DMS79 (cell line): Measurements from ENCODE around the gene CNOT11.
"Not testable (repeated sequence)": the region's sequence is repeated elsewhere in the genome, so short reads cannot be mapped to it uniquely, and the experiment has no call there.

ENCODE experiments used
- DNase-seq: peaks from one replicate; lab custom pipeline; 2025; lab: John Stamatoyannopoulos, UW

Gene CNOT11

DNA sequence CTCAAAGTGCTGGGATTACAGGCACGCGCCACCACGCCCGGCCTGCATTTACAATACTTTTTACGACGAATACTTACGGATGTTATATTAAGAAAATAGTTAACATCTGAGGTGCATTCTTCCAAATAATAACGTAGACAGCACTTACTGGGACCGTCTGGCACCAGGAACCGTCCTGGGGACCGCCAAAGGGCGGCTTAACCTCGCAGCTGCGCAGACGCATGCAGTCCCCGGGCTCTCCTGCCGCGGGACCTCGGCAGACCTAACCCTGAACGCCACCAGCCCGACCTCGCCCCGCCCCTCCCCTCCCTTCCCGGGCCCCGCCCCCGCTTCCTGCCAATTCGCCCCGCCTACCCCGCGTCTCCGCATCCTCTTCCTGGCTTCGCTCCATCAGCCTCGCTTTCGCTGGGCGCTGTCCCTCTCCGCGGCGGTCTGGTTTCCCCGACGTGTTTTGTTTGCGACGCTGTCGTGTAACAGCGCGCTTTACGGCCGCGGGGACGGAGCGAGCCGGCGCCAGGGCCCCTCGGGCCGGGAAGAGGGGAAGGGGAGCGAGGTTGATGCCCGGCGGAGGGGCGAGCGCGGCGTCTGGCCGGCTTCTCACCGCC is at the start of gene CNOT11:
CNOT11 (plus strand) TSS at position 479 of the 605 bp plus-strand sequence; CDS start at position 558, 79 bp downstream.
- peak; percentile 93 for DNase-seq

DNA sequence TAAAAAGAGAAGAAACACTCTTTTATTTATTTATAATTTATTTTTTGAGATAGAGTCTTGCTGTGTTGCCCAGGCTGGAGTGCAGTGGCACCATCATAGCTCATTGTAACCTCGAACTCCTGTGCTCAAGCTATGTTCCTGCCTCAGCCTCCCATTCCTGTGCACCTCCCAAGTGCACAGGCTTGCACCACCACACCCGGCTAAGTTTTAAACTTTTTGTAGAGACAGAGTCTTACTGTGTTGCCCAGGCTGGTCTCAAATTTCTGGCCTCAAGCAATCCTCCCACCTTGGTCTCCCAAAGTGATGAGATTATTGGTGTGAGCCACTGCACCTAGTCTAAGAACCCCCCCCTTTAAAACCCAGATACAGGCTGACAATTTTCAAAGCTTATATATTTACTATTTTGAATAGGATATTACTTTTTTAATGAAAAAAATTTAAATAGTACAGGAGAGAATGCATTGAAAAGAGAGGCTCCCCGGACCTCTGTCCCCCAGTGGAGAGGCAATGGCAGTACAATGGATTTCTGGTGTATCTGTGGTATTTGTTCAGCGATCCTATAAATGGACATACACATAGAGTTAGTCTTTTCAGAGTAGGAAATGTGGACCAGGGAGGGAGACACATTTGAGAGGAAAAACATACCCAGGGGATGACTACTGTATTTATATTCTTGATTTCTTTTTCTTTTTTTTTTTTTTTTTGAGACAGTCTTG is 48.1 kb upstream of the CNOT11 start:
- DNase-seq, result no peak

DNA sequence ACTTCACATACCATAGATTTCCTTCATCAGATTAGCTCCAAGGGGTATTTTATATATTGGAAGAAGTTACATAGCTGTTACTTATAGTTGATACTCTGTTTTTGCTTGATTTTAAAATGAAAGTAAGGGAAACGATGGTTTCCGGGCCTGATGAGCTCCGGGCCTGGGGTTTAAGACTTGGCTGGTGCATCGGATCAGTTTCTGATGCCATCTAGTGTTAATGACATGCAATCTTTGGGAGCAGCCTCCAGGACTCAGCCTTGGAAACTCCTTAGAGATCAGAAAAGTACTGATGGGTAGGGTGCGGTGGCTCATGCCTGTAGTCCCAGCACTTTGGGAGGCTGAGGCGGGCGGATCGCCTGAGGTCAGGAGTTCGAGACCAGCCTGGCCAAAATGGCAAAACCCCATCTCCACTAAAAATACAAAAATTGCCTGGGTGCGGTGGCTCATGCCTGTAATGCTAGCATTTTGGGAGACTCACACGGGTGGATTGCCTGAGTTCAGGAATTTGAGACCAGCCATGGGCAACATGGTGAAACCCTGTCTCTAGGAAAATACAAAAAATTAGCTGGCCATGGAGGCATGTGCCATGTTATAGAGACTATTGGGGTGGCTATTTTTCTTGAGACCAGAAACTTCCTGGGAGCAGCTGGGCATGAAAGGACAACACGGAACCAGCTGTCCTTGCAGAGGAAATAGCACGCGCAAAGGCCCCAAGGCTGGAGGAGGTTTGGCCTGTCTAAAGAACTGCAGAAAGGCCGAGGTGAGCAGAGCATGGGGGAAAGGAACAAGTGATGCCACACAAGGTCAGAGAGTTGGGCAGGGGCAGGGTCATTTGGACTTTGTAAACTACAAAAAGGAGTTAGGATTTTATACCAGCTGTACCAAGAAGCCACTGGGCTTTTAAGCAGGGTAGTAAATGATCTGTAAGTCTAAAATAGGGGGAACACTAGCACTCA is 46.9 kb upstream of the CNOT11 start:
- DNase-seq, result peak; percentile 60

DNA sequence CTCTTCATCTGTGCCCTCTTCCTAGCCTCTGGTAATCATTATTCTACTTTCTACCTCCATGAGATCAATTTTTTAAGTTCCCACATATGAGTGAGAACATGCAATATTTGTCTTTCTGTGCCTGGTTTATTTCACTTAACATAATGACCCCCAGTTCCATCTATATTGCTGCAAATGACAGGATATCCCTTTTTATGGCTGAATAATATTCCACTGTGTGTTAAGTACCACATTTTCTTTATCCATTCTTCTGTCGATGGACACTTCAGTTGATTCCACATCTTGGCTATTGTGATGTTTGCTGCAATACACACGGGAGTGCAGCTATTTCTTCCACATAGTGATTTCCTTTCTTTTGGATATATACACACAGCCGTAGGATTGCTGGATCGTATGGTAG is 43.9 kb upstream of the CNOT11 start:
- DNase-seq, result no peak

DNA sequence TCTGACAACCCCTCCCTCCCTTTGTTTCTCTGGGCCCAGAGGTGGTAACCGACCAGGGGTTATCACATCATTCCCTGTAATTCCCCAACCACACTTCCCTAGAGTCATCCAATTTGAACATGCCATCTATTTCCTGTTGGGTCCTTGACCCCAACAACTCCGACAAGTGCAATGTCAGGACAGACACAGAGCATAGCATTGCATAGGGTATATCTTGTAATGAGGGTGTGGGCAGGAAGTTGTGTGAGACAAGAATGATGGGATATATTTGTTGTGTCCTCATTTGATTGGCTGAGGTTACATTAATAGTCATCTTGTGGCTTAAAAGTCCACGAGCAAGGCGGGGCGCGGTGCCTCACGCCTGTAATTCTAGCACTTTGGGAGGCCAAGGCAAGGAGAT is 33.4 kb upstream of the CNOT11 start:
- DNase-seq, result no peak

DNA sequence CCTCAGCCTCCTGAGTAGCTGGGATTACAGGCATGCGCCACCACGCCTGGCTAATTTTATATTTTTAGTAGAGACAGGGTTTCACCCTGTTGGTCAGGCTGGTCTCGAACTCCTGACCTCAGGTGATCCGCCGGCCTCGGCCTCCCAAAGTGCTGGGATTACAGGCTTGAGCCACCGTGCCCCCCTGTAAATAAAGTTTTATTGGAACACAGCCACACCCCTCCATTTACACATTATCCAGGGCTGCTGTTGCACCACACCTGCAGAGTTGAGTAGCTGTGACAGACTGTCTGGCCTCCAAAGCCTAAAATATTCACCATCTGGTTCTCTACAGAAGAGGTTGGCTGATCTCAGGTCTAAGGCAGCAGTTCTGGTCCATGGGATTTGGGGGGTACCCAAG is 32.6 kb upstream of the CNOT11 start:
- not testable (repeated sequence) for DNase-seq

DNA sequence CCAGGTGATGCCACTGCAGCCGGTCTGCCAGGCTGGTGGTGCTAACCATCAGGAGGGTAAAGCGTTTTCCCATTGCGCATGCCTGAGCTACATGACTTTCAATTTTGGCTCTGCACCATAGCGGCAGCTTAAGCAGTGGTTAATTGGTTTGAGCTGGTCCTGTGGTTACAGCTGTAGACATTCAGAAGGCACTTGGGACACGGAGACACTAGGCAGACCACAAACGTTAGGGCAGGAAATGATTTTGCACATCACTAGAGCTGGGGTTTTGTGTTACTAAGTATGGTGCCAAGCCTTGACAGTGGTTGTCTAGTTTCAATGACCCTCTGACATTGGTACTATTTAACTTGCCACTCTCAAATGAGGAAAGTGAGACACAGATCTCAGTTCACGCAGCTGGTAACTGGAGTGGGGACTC is 28.9 kb upstream of the CNOT11 start:
- peak; percentile 66 for DNase-seq

DNA sequence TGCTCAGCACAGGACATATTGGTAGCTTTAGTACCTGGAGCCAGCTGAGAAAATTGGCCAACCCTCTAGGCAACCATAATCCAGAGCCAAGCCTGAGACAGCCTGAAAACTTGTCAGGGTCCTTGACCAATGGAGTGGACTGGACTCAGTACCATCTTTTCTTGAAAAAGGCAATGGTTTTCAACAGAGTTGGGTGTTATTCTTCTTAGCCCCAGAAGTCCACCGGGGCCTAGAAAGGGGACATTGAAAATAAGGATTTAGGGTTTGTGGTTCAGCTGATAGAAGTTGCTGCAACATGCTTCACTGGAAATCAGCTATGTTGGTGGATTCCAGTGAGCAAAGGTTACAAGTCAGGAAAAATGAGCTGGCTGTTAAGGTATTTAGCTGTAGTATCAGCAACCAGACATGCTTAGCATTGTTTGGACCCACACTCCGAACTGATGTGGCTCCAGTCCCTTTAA is 22.1 kb upstream of the CNOT11 start:
- no peak for DNase-seq

DNA sequence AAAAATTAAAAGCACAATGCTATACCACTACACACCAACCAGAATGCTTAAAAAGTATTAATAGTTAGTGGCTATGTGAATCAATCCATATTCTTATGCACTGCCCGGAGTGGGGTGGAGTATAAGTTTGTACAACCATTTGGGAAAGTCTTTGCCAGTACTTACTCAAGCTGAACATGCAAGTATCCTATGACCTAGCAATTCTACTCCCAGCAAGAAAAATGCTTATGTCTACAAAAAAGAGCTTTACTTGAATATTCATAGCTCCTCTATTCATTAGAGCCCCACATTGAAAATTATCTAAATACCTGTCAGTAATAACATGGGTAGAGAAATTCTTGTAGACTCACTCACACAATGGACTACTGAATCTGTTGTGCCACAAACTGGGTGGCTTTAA is 21.4 kb upstream of the CNOT11 start:
- no peak for DNase-seq

DNA sequence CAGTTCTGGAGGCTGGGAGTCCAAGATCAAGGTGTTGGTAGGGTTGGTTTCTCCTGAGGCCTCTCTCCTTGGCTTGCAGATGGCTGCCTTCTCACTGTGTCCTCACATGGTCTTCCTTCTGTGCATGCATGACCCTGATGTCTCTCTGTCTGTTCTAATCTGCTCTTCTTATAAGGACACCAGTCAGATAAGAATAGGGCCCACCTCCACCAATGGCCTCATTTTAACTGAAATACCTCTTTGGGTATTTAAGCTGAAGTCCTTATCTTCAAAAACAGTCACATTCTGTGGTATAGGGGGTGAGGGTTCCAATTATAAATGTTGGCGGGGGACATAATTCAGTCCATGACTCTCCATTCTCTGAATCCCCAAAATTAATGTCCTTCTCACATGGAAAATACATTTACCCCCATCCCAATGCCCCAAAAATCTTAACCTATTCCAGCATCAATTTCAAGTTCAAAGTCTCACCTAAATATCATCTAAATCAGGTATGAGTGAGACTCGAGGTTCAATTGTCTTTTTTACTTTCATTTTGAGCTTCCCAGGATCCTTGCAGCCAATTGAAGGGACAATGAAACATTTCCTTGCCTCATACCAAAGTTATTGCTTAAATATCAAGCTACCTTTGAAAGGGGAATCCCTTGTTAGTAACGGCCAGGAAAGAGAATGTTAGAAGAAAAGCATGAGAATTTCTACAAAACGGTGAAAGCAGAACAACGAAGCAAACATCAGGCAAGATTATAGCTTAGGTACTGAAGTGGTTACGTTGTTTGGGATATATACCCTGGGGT is 20.6 kb upstream of the CNOT11 start:
- DNase-seq, result no peak

DNA sequence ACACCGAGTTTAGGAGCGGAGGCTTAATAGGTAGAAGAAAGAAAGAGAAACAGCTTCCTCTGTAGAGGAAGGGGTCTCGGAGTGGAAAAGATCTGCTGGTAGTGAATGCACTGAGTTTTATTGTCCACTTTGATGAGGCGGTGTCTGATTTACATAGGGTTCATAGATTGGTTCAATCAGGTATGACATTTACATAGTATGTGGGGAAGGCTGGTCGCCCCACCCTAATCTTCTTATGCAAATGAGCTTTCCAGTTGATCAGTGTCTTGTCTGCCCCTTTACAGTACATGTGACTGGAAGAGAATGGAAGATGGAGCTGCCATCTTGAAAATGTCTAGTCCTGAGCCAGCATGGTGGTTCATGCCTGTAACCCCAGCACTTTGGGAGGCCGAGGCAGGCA is 19.9 kb upstream of the CNOT11 start:
- DNase-seq, result no peak

DNA sequence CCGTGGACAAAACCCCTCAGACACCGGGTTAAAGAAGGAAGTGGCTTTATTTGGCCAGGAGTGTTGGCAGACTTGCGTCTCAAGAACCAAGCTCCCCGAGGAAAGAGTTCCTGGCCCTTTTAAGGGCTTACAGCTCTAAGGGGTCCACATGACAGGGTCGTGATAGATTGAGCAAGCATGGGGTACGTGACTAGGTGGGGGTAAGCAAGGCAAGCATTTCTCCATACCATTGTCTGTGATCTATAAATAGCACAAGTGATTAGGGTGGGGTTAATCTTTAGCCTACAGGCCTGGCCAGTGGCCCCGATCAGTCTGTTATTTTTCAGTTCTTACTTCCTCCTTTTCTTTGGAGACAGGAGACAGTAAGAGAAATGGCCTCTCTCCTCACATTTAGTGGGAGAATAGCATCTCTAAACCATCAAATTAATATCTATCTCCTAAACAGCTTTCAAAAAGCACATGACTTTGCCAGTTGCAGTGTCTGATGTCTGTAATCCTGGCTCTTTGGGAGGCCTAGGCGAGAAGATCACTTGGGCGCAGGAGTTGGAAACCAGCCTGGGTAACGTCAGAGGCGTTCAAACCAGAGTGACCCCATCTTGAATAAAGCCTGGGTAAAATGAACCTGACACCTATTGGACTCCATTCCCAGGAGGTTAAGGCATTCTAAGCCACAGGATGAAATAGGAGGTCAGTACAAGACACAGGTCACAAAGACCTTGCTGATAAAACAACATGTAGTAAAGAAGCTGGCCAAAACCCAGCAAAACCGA is 18.3 kb upstream of the CNOT11 start:
- DNase-seq, result no peak

DNA sequence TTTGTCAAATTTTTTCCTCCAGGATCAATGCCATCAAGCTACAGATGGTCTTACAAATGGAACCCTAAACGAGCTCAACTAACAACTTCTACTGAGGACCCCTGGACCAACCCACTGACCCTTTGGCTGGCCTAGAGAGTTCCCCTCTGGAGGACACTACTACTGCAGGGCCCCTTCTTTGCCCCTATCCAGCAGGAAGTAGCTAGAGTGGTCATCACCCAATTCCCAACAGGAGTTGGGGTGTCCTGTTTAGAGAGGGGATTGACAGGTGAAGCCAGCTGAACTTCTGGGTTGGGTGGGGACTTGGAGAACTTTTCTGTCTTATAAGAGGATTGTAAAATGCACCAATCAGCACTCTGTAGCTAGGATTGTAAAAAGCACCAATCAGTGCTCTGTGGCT is 16.7 kb upstream of the CNOT11 start:
- DNase-seq, result not testable (repeated sequence)

DNA sequence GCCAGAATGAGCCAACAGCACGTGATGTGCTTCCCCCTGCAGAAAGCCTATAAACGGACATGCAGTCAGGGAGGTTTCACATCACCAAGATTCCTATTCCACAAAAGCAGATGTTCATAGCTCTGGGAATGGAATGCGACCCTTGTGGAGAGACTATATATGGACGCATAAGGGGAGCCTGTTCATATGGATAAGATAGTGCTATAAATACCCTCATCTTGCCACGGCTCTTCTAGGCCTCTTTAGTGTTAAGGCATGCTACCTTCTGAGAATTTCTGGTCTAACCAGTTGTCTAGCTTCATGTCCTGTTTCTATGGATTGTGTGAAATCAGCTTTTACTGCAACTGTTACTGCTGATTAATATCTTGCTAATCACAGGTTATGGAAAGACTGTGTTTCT is 14.7 kb upstream of the CNOT11 start:
- not testable (repeated sequence) for DNase-seq

DNA sequence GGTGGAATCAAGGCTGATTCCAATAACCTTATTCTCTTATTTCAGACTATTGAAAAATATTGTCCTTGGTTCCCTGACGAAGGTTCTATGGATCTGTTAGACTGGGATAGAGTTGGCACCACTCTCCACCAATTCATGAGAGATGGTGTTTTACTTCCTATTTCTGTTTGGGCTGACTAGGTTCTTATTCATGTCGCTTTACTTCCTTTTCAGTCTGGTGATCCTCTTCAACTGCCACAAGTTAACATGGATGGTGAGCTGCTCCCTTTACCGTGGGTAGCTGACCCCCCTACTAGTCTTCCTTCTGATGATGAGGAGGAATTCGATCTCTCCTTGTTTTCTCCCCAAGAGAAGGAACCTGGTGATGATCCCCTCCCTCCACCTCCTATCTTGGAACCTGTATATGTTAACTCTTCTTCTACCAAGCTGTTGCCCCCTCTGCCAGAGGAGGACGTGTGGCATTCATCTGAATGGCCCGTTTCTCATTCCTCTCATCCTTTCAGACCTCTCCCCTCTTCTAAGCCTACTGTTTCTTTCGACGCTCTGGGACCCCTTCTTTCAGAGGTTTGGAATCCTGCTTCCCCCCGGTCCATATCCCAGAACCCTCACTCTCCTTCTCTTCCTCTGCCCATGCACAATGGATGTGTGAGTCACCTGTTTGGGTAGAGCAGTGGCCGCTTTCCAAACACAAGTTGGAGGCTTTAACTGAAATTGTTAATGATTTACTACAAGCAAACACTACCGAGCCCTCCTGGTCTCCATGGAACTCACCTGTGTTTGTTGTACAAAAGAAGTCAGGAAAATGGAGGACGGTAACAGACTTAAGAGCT is 13.5 kb upstream of the CNOT11 start:
- DNase-seq, result no peak

DNA sequence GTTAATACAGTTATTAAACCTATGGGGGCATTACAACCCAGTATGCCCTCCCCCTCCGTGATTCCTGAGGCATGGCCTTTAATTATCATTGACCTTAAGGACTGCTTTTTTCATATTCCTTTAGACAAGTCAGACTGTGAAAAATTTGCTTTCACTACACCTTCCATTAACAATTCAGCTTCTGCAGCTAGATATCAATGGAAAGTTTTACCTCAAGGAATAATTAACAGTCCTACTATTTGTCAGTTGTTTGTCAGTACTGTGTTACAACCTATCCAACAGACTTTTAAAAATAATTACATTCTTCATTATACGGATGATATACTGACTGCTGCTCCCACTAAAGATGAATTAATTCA is 12.9 kb upstream of the CNOT11 start:
- not testable (repeated sequence) for DNase-seq

DNA sequence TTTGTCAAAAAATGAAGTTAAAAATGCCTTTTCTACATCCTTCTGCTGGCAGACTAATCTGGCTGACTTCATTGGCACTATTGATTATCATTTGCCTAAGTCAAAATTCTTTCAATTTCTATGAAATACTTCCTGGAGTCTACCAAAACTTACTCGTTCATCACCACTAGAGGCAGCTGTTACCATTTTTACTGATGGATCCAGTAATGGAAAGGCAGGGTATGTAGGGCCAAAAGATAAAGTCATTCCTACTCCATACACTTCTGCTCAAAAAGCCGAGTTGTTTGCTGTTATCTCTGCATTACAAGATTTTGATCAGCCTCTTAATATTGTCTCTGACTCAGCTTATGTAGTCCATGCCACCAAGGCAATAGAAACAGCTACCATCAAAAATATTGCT is 12.0 kb upstream of the CNOT11 start:
- DNase-seq, result not testable (repeated sequence)

DNA sequence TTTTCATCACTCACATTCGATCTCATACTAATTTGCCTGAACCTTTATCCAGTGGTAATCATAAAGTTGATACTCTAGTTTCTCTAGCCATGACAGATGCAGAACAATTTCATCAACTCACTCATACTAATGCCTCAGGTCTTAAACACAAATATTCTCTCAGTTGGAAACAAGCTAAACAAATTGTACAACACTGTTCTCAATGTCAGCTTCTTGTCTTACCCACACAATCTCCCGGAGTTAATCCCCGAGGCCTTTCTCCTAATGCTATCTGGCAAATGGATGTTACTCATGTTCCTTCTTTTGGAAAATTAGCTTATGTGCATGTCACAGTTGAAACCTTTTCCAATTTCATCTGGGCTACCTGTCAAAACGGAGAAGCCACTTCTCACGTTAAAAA is 11.5 kb upstream of the CNOT11 start:
- no peak for DNase-seq

DNA sequence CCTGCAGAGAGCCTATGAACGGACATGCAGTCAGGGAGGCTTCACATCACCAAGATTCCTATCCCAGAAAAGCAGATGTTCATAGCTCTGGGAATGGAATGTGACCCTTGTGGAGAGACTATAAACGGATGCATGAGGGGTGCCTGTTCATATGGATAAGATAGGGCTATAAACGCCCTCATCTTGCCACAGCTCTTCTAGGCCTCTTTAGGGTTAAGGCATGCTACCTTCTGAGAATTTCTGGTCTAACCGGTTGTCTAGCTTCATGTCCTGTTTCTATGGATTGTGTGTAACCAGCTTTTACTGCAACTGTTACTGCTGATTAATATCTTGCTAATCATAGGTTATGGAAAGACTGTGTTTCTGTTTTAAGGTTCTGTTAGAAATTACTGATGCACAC is 8.3 kb upstream of the CNOT11 start:
- not testable (repeated sequence) for DNase-seq

DNA sequence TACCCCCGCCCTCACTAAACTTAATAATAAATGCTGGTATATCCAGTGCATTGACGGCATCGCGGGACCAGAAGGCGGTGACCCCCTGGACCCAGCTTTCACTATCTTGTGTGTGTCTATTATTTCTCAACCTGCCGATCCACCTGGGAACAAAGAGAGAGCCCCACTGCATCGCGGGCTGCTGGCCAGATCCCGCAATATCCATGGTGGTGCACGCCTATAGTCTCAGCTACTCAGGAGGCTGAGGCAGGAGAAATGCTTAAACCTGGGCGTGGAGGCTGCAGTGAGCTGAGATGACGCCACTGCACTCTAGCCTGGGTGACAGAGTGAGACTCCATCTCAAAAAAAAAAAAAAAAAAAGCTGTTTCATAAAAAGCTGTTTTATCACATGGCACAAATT is 7.8 kb upstream of the CNOT11 start:
- not testable (repeated sequence) for DNase-seq
